BLaER1 treated with 17β-estradiol and CSF1 and Interleukin-3, amounts not matched to agents 10 nM and 100 nM (cell line): ENCODE results near the gene DEAF1.
"Not testable (repeated sequence)": the region's sequence is repeated elsewhere in the genome, so short reads cannot be mapped to it uniquely, and the experiment has no call there.

Source experiments
- H3K27ac ChIP-seq, 11 experiments: shearing (Covaris generic); formaldehyde crosslinking; 2 replicates each; pipeline ENCODE4 v1.8.1; 2022
- H3K27me3 ChIP-seq, 11 experiments: shearing (Covaris generic); formaldehyde crosslinking; 2 replicates each; pipeline ENCODE4 v1.8.1; 2022
- H3K36me3 ChIP-seq, 11 experiments: shearing (Covaris generic); formaldehyde crosslinking; 2 replicates each; pipeline ENCODE4 v1.8.1; 2022
- H3K4me1 ChIP-seq, 10 experiments: shearing (Covaris generic); formaldehyde crosslinking; 2 replicates each; pipeline ENCODE4 v1.8.1; 2022
- H3K4me2 ChIP-seq, 11 experiments: shearing (Covaris generic); formaldehyde crosslinking; 2 replicates each; pipeline ENCODE4 v1.8.1; 2022
- H3K4me3 ChIP-seq, 10 experiments: shearing (Covaris generic); formaldehyde crosslinking; 2 replicates each; pipeline ENCODE4 v1.8.1; 2022
- H3K9ac ChIP-seq, 11 experiments: shearing (Covaris generic); formaldehyde crosslinking; 2 replicates each; pipeline ENCODE4 v1.8.1; 2022
- H3K9me3 ChIP-seq, 11 experiments: shearing (Covaris generic); formaldehyde crosslinking; replicated peaks in 1 of 11; 2 replicates each; pipeline ENCODE4 v1.8.1; 2022
- H4K20me1 ChIP-seq, 11 experiments: shearing (Covaris generic); formaldehyde crosslinking; 2 replicates each; pipeline ENCODE4 v1.8.1; 2022
- Cebpa-rat ChIP-seq, 11 experiments: shearing (Covaris generic); IDR thresholded peaks; 2 replicates each; pipeline ENCODE4 v1.8.1; 2022

The DEAF1 gene

GRCh38 chr11:693887-694562 is 997 bp downstream of the DEAF1 start:
- H3K4me1 ChIP-seq, result peaks cover 58 to 82% (median 77%) of the 10 kb centered on the region in 10 experiments
- TF ChIP-seq Cebpa-rat (IDR thresholded peaks at IDR 0.05), result no peak
- no peaks in the 10 kb centered on the region for H3K27me3 ChIP-seq
- peaks cover 25 to 64% (median 47%) of the 10 kb centered on the region in 11 experiments for H4K20me1 ChIP-seq
- H3K27ac ChIP-seq, result peak overlapping the region; percentile 27 to 100 (median 61); a peak in 20 of 22 replicates
- H3K4me2 ChIP-seq, result peak overlapping the region; percentile 98 to 100 (median 100)
- H3K9ac ChIP-seq, result peak overlapping the region; percentile 53 to 100 (median 96)
- peaks cover 13 to 31% (median 22%) of the 10 kb centered on the region in 11 experiments; a peak in 21 of 22 replicates for H3K36me3 ChIP-seq
- H3K9me3 ChIP-seq, result no peaks in the 10 kb centered on the region
- H3K4me3 ChIP-seq, result peak overlapping the region; percentile 70 to 94 (median 88)

- Histone ChIP-seq H3K27ac (peak overlapping the region; percentile 27 to 97 (median 47); a peak in 20 of 22 replicates), H4K20me1 (peaks cover 30 to 64% (median 53%) of the 10 kb centered on the region in 11 experiments), H3K4me3 (peak overlapping the region; percentile 70 to 94 (median 88)), H3K9ac (peak overlapping the region; percentile 53 to 100 (median 77)), H3K4me1 (peaks cover 52 to 82% (median 76%) of the 10 kb centered on the region in 10 experiments), H3K27me3 (no peaks in the 10 kb centered on the region), H3K9me3 (no peaks in the 10 kb centered on the region), H3K4me2 (peak overlapping the region; percentile 98 to 100 (median 100)), H3K36me3 (peaks cover 19 to 35% (median 28%) of the 10 kb centered on the region in 11 experiments)
- TF ChIP-seq Cebpa-rat (IDR thresholded peaks at IDR 0.05), result no peak
Measured at GRCh38 chr11:693415-693831, 1.6 kb downstream of the DEAF1 start.

- H3K4me2 ChIP-seq, result peak overlapping the region; percentile 98 to 100 (median 100)
- H3K9me3 ChIP-seq, result no peaks in the 10 kb centered on the region
- H3K4me1 ChIP-seq, result peaks cover 47 to 78% (median 73%) of the 10 kb centered on the region in 10 experiments
- H3K27me3 ChIP-seq, result no peaks in the 10 kb centered on the region
- H4K20me1 ChIP-seq, result peaks cover 33 to 65% (median 57%) of the 10 kb centered on the region in 11 experiments
- H3K9ac ChIP-seq, result peak overlapping the region; percentile 53 to 100 (median 77); a peak in 21 of 22 replicates
- peak overlapping the region; percentile 27 to 97 (median 47); a peak in 20 of 22 replicates for H3K27ac ChIP-seq
- H3K36me3 ChIP-seq, result peaks cover 24 to 40% (median 33%) of the 10 kb centered on the region in 11 experiments
- no peak for TF ChIP-seq Cebpa-rat (IDR thresholded peaks at IDR 0.05)
- H3K4me3 ChIP-seq, result peak overlapping the region; percentile 70 to 94 (median 88)
Measured at GRCh38 chr11:692824-693414, 2.1 kb downstream of the DEAF1 start.

DNA sequence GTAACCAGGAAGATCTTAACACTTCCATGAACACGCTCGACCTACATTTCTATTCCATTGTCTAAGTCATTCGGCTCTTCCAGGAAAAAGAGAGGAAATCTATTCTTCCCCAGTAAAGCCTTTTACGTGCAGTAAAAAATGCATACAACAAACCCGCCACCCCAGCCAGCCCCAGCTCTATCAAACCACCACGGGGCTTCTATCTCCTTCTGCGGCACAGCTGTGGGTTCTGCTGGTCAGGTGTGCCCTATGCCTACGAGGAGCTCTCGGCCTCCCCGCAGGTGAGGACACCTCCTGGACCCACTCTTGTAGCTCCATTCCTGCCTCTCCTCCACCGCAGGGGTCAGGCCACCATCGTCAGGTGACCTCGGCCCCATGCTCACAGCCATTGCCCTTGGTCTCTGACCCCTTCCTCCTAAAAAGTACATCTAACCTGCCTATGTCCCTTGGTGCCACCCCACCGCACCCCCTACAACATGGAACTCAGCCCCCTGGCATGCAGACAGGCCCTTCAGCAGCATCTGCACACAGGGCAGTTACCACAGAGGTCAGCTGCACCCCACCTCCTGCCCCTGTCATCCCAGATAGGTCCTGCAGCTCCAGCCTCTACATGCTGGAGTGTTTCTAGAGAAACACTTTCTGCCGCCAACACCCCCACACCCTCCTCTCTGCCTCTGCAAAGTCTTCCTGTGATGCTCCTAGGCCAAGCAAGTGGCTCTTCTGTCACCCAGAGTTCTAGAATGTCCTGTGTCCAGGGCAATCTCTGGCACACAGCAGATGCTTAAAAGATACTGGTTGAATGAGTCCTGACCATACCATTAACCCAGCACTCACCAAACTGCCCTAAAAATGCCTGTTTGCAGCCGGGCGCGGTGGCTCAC is 3.1 kb downstream of the DEAF1 start:
- H3K27ac ChIP-seq, result no peak overlapping the region
- H3K9me3 ChIP-seq, result no peaks in the 10 kb centered on the region
- peak overlapping the region in 4 of 11 experiments; percentile 3 to 31 (median 19); a peak in 4 of 22 replicates for H3K9ac ChIP-seq
- H3K27me3 ChIP-seq, result no peaks in the 10 kb centered on the region
- TF ChIP-seq Cebpa-rat (IDR thresholded peaks at IDR 0.05), result no peak
- H4K20me1 ChIP-seq, result peaks cover 33 to 70% (median 66%) of the 10 kb centered on the region in 11 experiments
- peaks cover 33 to 50% (median 43%) of the 10 kb centered on the region in 11 experiments for H3K36me3 ChIP-seq
- H3K4me2 ChIP-seq, result peak overlapping the region; percentile 30 to 100 (median 100)
- H3K4me3 ChIP-seq, result no peak overlapping the region
- H3K4me1 ChIP-seq, result peaks cover 38 to 74% (median 63%) of the 10 kb centered on the region in 10 experiments

DNA sequence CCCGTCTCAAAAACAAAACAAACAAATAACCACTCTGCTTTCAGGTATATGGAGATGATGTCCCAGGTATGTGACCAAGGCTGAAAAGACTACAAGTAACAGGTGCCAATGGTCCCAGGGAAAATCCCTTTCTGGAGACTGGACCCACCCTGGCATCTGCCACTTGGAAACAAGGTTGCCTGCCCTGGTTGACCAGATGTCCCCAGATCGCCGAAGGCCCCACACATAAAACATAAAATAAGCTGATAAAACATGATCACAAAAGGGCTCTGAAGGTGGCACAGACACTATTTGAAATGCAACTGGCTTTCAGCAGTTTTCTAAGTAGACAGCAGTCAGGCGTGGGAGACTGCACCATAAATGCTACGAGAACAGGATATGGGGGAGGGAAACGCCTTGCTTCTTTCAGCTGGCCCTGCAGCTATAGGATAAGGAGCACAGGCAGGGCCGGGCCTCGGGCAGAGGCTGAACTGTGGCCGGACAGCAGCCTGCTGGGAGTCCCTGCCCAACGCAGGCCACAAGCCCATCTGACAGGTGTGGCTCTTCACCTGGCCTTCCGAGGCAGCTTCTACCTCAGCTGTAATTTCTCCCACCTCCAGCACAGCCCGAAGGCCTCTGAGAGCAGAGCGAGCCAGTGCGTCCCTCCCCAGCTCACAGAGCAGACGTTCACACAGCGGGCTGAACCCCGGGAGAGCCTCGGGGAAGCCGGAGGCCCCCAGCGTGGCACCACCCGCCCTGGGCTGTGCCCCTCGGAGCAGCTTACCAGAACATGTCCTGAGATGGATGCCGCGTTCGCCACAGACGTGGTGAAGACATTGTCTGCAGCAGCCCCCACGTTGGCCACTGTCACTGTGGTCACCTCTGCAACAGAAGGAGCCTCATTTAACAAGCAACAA is 4.0 kb downstream of the DEAF1 start:
- no peak overlapping the region for H3K4me3 ChIP-seq
- peaks cover 42 to 59% (median 52%) of the 10 kb centered on the region in 11 experiments for H3K36me3 ChIP-seq
- peak overlapping the region; percentile 2 to 100 (median 99); a peak in 20 of 22 replicates for H3K4me2 ChIP-seq
- H3K9me3 ChIP-seq, result no peaks in the 10 kb centered on the region
- peaks cover 33 to 78% (median 72%) of the 10 kb centered on the region in 11 experiments for H4K20me1 ChIP-seq
- peaks cover 32 to 66% (median 55%) of the 10 kb centered on the region in 10 experiments for H3K4me1 ChIP-seq
- H3K27me3 ChIP-seq, result no peaks in the 10 kb centered on the region
- peak overlapping the region in 1 of 11 experiments; percentile 8; a peak in 2 of 22 replicates for H3K27ac ChIP-seq
- TF ChIP-seq Cebpa-rat (IDR thresholded peaks at IDR 0.05), result no peak
- peak overlapping the region in 8 of 11 experiments; percentile 3 to 59 (median 22); a peak in 7 of 22 replicates for H3K9ac ChIP-seq

- H3K9ac ChIP-seq, H3K4me3 ChIP-seq, H3K9me3 ChIP-seq, H3K27ac ChIP-seq, H3K27me3 ChIP-seq: not testable (repeated sequence)
- peaks cover 32 to 66% (median 55%) of the 10 kb centered on the region in 10 experiments for H3K4me1 ChIP-seq
- H3K36me3 ChIP-seq, result peaks cover 50 to 67% (median 60%) of the 10 kb centered on the region in 11 experiments
- H4K20me1 ChIP-seq, result peaks cover 33 to 85% (median 72%) of the 10 kb centered on the region in 11 experiments
- H3K4me2 ChIP-seq, result peak overlapping the region in 4 of 11 experiments; percentile 98 to 100 (median 99); a peak in 4 of 22 replicates
Measured at GRCh38 chr11:690244-690643, 4.8 kb downstream of the DEAF1 start.

- H3K4me1 ChIP-seq, result peaks cover 32 to 66% (median 55%) of the 10 kb centered on the region in 10 experiments
Measured at GRCh38 chr11:689625-690024, 5.4 kb downstream of the DEAF1 start.

More at GRCh38 chr11:689625-690024, 5.4 kb downstream of the DEAF1 start:
- Histone ChIP-seq H3K4me2 (peak overlapping the region in 8 of 11 experiments; percentile 1 to 50 (median 32); a peak in 13 of 22 replicates), H3K4me3 (no peak overlapping the region), H3K27me3 (no peaks in the 10 kb centered on the region), H3K9me3 (no peaks in the 10 kb centered on the region), H4K20me1 (peaks cover 33 to 85% (median 72%) of the 10 kb centered on the region in 11 experiments), H3K36me3 (peaks cover 56 to 73% (median 66%) of the 10 kb centered on the region in 11 experiments), H3K9ac (peak overlapping the region in 2 of 11 experiments; percentile 2 to 37; a peak in 2 of 22 replicates), H3K27ac (peak overlapping the region in 2 of 11 experiments; percentile 1 to 14; a peak in 3 of 22 replicates)
- TF ChIP-seq Cebpa-rat (IDR thresholded peaks at IDR 0.05), result no peak
